Progenitor cell of endocrine pancreas (in vitro differentiated cells): ENCODE data around the gene MPRIP. TPM values are rescaled to one million over a fixed set of nuclear protein-coding genes. Genes with fewer than 3 reads are reported as not detected.

ENCODE experiments used
- DNase-seq: peaks from one replicate; pipeline ENCODE4 v3.0.0; 2021; ENCODE audit warnings: low spot score; ENCODE audit not compliant: unreplicated experiment
- H3K27ac Mint-ChIP-seq: 2 replicates; pipeline ENCODE4 v1.8.0; 2021; ENCODE audit warnings: mild to moderate bottlenecking, moderate library complexity, mixed read lengths
- H3K27me3 Mint-ChIP-seq: 2 replicates; pipeline ENCODE4 v1.8.0; 2021; ENCODE audit warnings: mixed read lengths
- H3K36me3 Mint-ChIP-seq: 2 replicates; pipeline ENCODE4 v1.8.0; 2022; ENCODE audit warnings: mixed read lengths; ENCODE audit not compliant: insufficient read depth
- H3K4me1 Mint-ChIP-seq: 2 replicates; pipeline ENCODE4 v1.8.0; 2021; ENCODE audit warnings: low read depth, mixed read lengths
- H3K4me3 Mint-ChIP-seq: 2 replicates; pipeline ENCODE4 v1.8.0; 2021; ENCODE audit warnings: low read depth, mild to moderate bottlenecking, moderate library complexity, mixed read lengths
- H3K9me3 Mint-ChIP-seq: 2 replicates; pipeline ENCODE4 v1.8.0; 2021; ENCODE audit warnings: low read depth, mixed read lengths
- CTCF ChIP-seq: fragments of 200-600 bp; sonication (generic); IDR thresholded peaks from one replicate; pipeline ENCODE4 v1.5.0; 2021; ENCODE audit warnings: antibody characterized with exemption, mild to moderate bottlenecking; ENCODE audit not compliant: unreplicated experiment
- total RNA-seq: library from RNA; stranded (reverse); gene quantifications from 2 replicates; pipeline ENCODE4 v1.2.1, GENCODE V29; 2021

MPRIP gene
- total RNA-seq, 1 donor from 2014 or later: 195 TPM

GRCh38 chr17:17066021-17066420, 23.8 kb downstream of the MPRIP start:
- no peak for TF ChIP-seq CTCF
- no peak overlapping the region for H3K27ac Mint-ChIP-seq
- peaks cover 15% of the 10 kb centered on the region for H3K9me3 Mint-ChIP-seq
- no peak overlapping the region for H3K4me3 Mint-ChIP-seq
- peaks cover 13% of the 10 kb centered on the region for H3K36me3 Mint-ChIP-seq
- H3K4me1 Mint-ChIP-seq: no peaks in the 10 kb centered on the region
- DNase-seq: no peak
- no peaks in the 10 kb centered on the region for H3K27me3 Mint-ChIP-seq

GRCh38 chr17:17067257-17067656, 25.0 kb downstream of the MPRIP start:
- Mint-ChIP-seq H3K4me3 (no peak overlapping the region), H3K9me3 (peaks cover 15% of the 10 kb centered on the region), H3K36me3 (peaks cover 16% of the 10 kb centered on the region), H3K4me1 (no peaks in the 10 kb centered on the region), H3K27ac (peak overlapping the region; percentile 58), H3K27me3 (no peaks in the 10 kb centered on the region)
- no peak for TF ChIP-seq CTCF
- no peak for DNase-seq

GRCh38 chr17:17069849-17070248, 27.6 kb downstream of the MPRIP start:
- DNase-seq: no peak
- H3K27ac Mint-ChIP-seq: peak overlapping the region; percentile 25
- no peaks in the 10 kb centered on the region for H3K4me1 Mint-ChIP-seq
- H3K36me3 Mint-ChIP-seq: peaks cover 16% of the 10 kb centered on the region
- H3K27me3 Mint-ChIP-seq: no peaks in the 10 kb centered on the region
- peaks cover 15% of the 10 kb centered on the region for H3K9me3 Mint-ChIP-seq
- H3K4me3 Mint-ChIP-seq: no peak overlapping the region
- TF ChIP-seq CTCF: no peak

DNA sequence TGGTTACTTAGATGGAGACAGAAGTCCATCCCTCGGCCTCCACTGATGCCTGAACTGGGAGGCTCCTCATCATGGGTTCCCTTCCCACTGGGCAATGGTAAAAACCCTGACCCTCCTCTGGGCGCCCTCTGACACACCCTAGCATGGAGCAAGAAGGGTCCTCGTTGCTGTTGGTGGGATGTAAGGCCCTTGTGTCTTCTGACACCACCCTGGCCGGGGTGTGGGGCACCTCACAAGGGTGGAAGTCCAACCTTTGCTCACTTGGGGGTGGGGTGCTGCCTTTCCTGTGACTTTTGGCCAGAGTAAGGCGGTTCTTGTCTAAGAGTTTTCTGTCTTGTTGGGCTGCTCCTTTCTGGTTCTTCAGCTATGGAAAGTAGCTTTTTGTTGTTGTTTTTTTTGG, 28.7 kb downstream of the MPRIP start:
- Mint-ChIP-seq H3K36me3 (peaks cover 16% of the 10 kb centered on the region), H3K9me3 (peaks cover 15% of the 10 kb centered on the region), H3K27me3 (no peaks in the 10 kb centered on the region), H3K27ac (no peak overlapping the region), H3K4me3 (no peak overlapping the region), H3K4me1 (peaks cover 3% of the 10 kb centered on the region)
- TF ChIP-seq CTCF: no peak
- DNase-seq: no peak

- Mint-ChIP-seq H3K27ac (no peak overlapping the region), H3K27me3 (no peaks in the 10 kb centered on the region), H3K4me3 (no peak overlapping the region), H3K36me3 (peaks cover 16% of the 10 kb centered on the region), H3K9me3 (peaks cover 15% of the 10 kb centered on the region), H3K4me1 (peaks cover 3% of the 10 kb centered on the region)
- no peak for DNase-seq
- TF ChIP-seq CTCF: no peak
These were observed 29.5 kb downstream of the MPRIP start for GRCh38 chr17:17071531-17072360.
